ENCODE results near the gene LPCAT4.
"Not testable (repeated sequence)": the region's sequence is repeated elsewhere in the genome, so short reads cannot be mapped to it uniquely, and the experiment has no call there.

Gene LPCAT4

GRCh38 chr15:34358948-34359347, 8.0 kb downstream of the LPCAT4 start:
- Histone ChIP-seq H3K9me3 (ENCODE audit: control insufficient read depth, low read length) (no peaks in the 10 kb centered on the region), H3K4me1 (ENCODE audit: control insufficient read depth, insufficient read depth, low read length) (peaks cover 50% of the 10 kb centered on the region), H3K36me3 (ENCODE audit: control insufficient read depth, insufficient read depth, low read length) (peaks cover 41% of the 10 kb centered on the region), H3K9ac (ENCODE audit: low read length) (no peak overlapping the region), H3K27me3 (ENCODE audit: control insufficient read depth, insufficient read depth, low read length) (no peaks in the 10 kb centered on the region), H3K4me3 (ENCODE audit: low read length) (no peak overlapping the region)

GRCh38 chr15:34358367-34358766, 8.6 kb downstream of the LPCAT4 start:
- Histone ChIP-seq H3K9ac (ENCODE audit: low read length) (no peak overlapping the region), H3K9me3 (ENCODE audit: control insufficient read depth, low read length) (no peaks in the 10 kb centered on the region), H3K4me3 (ENCODE audit: low read length) (no peak overlapping the region), H3K4me1 (ENCODE audit: control insufficient read depth, insufficient read depth, low read length) (peaks cover 44% of the 10 kb centered on the region), H3K36me3 (ENCODE audit: control insufficient read depth, insufficient read depth, low read length) (peaks cover 40% of the 10 kb centered on the region), H3K27me3 (ENCODE audit: control insufficient read depth, insufficient read depth, low read length) (no peaks in the 10 kb centered on the region)

- Histone ChIP-seq H3K27me3 (ENCODE audit: control insufficient read depth, insufficient read depth, low read length) (no peaks in the 10 kb centered on the region), H3K4me3 (ENCODE audit: low read length) (no peak overlapping the region), H3K9me3 (ENCODE audit: control insufficient read depth, low read length) (no peaks in the 10 kb centered on the region), H3K36me3 (ENCODE audit: control insufficient read depth, insufficient read depth, low read length) (peaks cover 34% of the 10 kb centered on the region), H3K9ac (ENCODE audit: low read length) (no peak overlapping the region), H3K4me1 (ENCODE audit: control insufficient read depth, insufficient read depth, low read length) (peaks cover 37% of the 10 kb centered on the region)
These were observed 9.3 kb downstream of the LPCAT4 start for GRCh38 chr15:34357653-34358052.

GRCh38 chr15:34355241-34355640, 11.8 kb downstream of the LPCAT4 start:
- no peak overlapping the region for H3K9ac ChIP-seq (ENCODE audit: low read length)
- no peaks in the 10 kb centered on the region for H3K27me3 ChIP-seq (ENCODE audit: control insufficient read depth, insufficient read depth, low read length)
- peaks cover 27% of the 10 kb centered on the region for H3K36me3 ChIP-seq (ENCODE audit: control insufficient read depth, insufficient read depth, low read length)
- H3K4me3 ChIP-seq (ENCODE audit: low read length) = no peak overlapping the region
- H3K4me1 ChIP-seq (ENCODE audit: control insufficient read depth, insufficient read depth, low read length) = peaks cover 14% of the 10 kb centered on the region
- H3K9me3 ChIP-seq (ENCODE audit: control insufficient read depth, low read length) = no peaks in the 10 kb centered on the region

GRCh38 chr15:34354286-34354685, 12.7 kb downstream of the LPCAT4 start:
- no peak overlapping the region for H3K9ac ChIP-seq (ENCODE audit: low read length)
- no peaks in the 10 kb centered on the region for H3K9me3 ChIP-seq (ENCODE audit: control insufficient read depth, low read length)
- H3K4me1 ChIP-seq (ENCODE audit: control insufficient read depth, insufficient read depth, low read length) = peaks cover 4% of the 10 kb centered on the region
- H3K36me3 ChIP-seq (ENCODE audit: control insufficient read depth, insufficient read depth, low read length) = peaks cover 27% of the 10 kb centered on the region
- H3K27me3 ChIP-seq (ENCODE audit: control insufficient read depth, insufficient read depth, low read length) = no peaks in the 10 kb centered on the region
- no peak overlapping the region for H3K4me3 ChIP-seq (ENCODE audit: low read length)

GRCh38 chr15:34353627-34354026, 13.4 kb downstream of the LPCAT4 start:
- H3K9ac ChIP-seq (ENCODE audit: low read length) = no peak overlapping the region
- H3K4me3 ChIP-seq (ENCODE audit: low read length) = no peak overlapping the region
- no peaks in the 10 kb centered on the region for H3K9me3 ChIP-seq (ENCODE audit: control insufficient read depth, low read length)
- H3K36me3 ChIP-seq (ENCODE audit: control insufficient read depth, insufficient read depth, low read length) = peaks cover 27% of the 10 kb centered on the region
- H3K4me1 ChIP-seq (ENCODE audit: control insufficient read depth, insufficient read depth, low read length) = no peaks in the 10 kb centered on the region
- H3K27me3 ChIP-seq (ENCODE audit: control insufficient read depth, insufficient read depth, low read length) = no peaks in the 10 kb centered on the region

- H3K9ac ChIP-seq (ENCODE audit: low read length); H3K4me1 ChIP-seq (ENCODE audit: control insufficient read depth, insufficient read depth, low read length); H3K9me3 ChIP-seq (ENCODE audit: control insufficient read depth, low read length); H3K27me3 ChIP-seq (ENCODE audit: control insufficient read depth, insufficient read depth, low read length); H3K4me3 ChIP-seq (ENCODE audit: low read length): not testable (repeated sequence)
- peaks cover 23% of the 10 kb centered on the region for H3K36me3 ChIP-seq (ENCODE audit: control insufficient read depth, insufficient read depth, low read length)
These were observed 14.0 kb downstream of the LPCAT4 start for GRCh38 chr15:34352996-34353395.

GRCh38 chr15:34349769-34350168, 17.2 kb downstream of the LPCAT4 start:
- Histone ChIP-seq H3K36me3 (ENCODE audit: control insufficient read depth, insufficient read depth, low read length) (no peaks in the 10 kb centered on the region), H3K9ac (ENCODE audit: low read length) (no peak overlapping the region), H3K4me1 (ENCODE audit: control insufficient read depth, insufficient read depth, low read length) (no peaks in the 10 kb centered on the region), H3K4me3 (ENCODE audit: low read length) (no peak overlapping the region), H3K27me3 (ENCODE audit: control insufficient read depth, insufficient read depth, low read length) (no peaks in the 10 kb centered on the region), H3K9me3 (ENCODE audit: control insufficient read depth, low read length) (no peaks in the 10 kb centered on the region)

- Histone ChIP-seq H3K9ac (ENCODE audit: low read length) (no peak overlapping the region), H3K9me3 (ENCODE audit: control insufficient read depth, low read length) (no peaks in the 10 kb centered on the region), H3K4me1 (ENCODE audit: control insufficient read depth, insufficient read depth, low read length) (no peaks in the 10 kb centered on the region), H3K27me3 (ENCODE audit: control insufficient read depth, insufficient read depth, low read length) (no peaks in the 10 kb centered on the region), H3K4me3 (ENCODE audit: low read length) (no peak overlapping the region), H3K36me3 (ENCODE audit: control insufficient read depth, insufficient read depth, low read length) (no peaks in the 10 kb centered on the region)
These were observed 18.2 kb downstream of the LPCAT4 start for GRCh38 chr15:34348735-34349300.

- H3K9ac ChIP-seq (ENCODE audit: low read length) = no peak overlapping the region
- H3K27me3 ChIP-seq (ENCODE audit: control insufficient read depth, insufficient read depth, low read length) = no peaks in the 10 kb centered on the region
- H3K4me3 ChIP-seq (ENCODE audit: low read length) = no peak overlapping the region
- H3K4me1 ChIP-seq (ENCODE audit: control insufficient read depth, insufficient read depth, low read length) = no peaks in the 10 kb centered on the region
- no peaks in the 10 kb centered on the region for H3K36me3 ChIP-seq (ENCODE audit: control insufficient read depth, insufficient read depth, low read length)
- no peaks in the 10 kb centered on the region for H3K9me3 ChIP-seq (ENCODE audit: control insufficient read depth, low read length)
These were observed 18.9 kb downstream of the LPCAT4 start for GRCh38 chr15:34347951-34348638.

GRCh38 chr15:34342737-34343575, 24.0 kb downstream of the LPCAT4 start, which contains the start of the genes NOP10 and NUTM1:
NOP10 (minus strand) TSS chr15:34343136; CDS start chr15:34343073, 63 bp downstream.
NUTM1 (plus strand) TSS chr15:34343315; CDS start chr15:34343697, 382 bp downstream.
- peak within 1 kb of the TSS; percentile 98 for H3K4me3 ChIP-seq (ENCODE audit: low read length)
- no peaks in the 10 kb centered on the region for H3K9me3 ChIP-seq (ENCODE audit: control insufficient read depth, low read length)
- no peaks in the 10 kb centered on the region for H3K36me3 ChIP-seq (ENCODE audit: control insufficient read depth, insufficient read depth, low read length)
- H3K27me3 ChIP-seq (ENCODE audit: control insufficient read depth, insufficient read depth, low read length) = no peaks in the 10 kb centered on the region
- no peaks in the 10 kb centered on the region for H3K4me1 ChIP-seq (ENCODE audit: control insufficient read depth, insufficient read depth, low read length)
- peak within 1 kb of the TSS; percentile 97 for H3K9ac ChIP-seq (ENCODE audit: low read length)

GRCh38 chr15:34342213-34342736, 24.7 kb downstream of the LPCAT4 start:
- H3K4me3 ChIP-seq (ENCODE audit: low read length) = peak overlapping the region; percentile 98
- H3K4me1 ChIP-seq (ENCODE audit: control insufficient read depth, insufficient read depth, low read length); H3K9me3 ChIP-seq (ENCODE audit: control insufficient read depth, low read length); H3K27me3 ChIP-seq (ENCODE audit: control insufficient read depth, insufficient read depth, low read length); H3K36me3 ChIP-seq (ENCODE audit: control insufficient read depth, insufficient read depth, low read length): not testable (repeated sequence)
- H3K9ac ChIP-seq (ENCODE audit: low read length) = peak overlapping the region; percentile 97
